Smooth muscle cell (in vitro differentiated cells): ENCODE results near the gene MIPOL1. TPM values are rescaled to one million over a fixed set of nuclear protein-coding genes. Genes with fewer than 3 reads are reported as not detected.

ENCODE experiments used
- DNase-seq: peaks from one replicate; lab custom pipeline; 2025; ENCODE audit not compliant: unreplicated experiment; lab: John Stamatoyannopoulos, UW
- H2AFZ ChIP-seq: fragments of 200-600 bp; sonication (generic); 2 replicates; pipeline ENCODE4 v1.6.0; 2016; ENCODE audit warnings: antibody characterized with exemption, low read depth, mild to moderate bottlenecking
- H3F3A ChIP-seq: fragments of 200-600 bp; sonication (generic); 2 replicates; pipeline ENCODE4 v1.6.0; 2017; ENCODE audit warnings: antibody characterized with exemption, low read depth
- H3K27ac ChIP-seq: fragments of 200-600 bp; sonication (generic); 2 replicates; pipeline ENCODE4 v1.5.1; 2016; ENCODE audit warnings: low read depth, mild to moderate bottlenecking
- H3K27me3 ChIP-seq: fragments of 200-600 bp; sonication (generic); 2 replicates; pipeline ENCODE4 v1.6.1; 2016; ENCODE audit warnings: low read depth, mild to moderate bottlenecking
- H3K36me3 ChIP-seq: fragments of 200-600 bp; sonication (generic); 2 replicates; pipeline ENCODE4 v1.5.1; 2016; ENCODE audit warnings: low read depth
- H3K4me1 ChIP-seq: fragments of 200-600 bp; sonication (generic); 2 replicates; pipeline ENCODE4 v1.5.1; 2016; ENCODE audit warnings: low read depth
- H3K4me2 ChIP-seq: fragments of 200-600 bp; sonication (generic); 2 replicates; pipeline ENCODE4 v1.6.0; 2016; ENCODE audit warnings: mild to moderate bottlenecking
- H3K4me3 ChIP-seq: fragments of 200-600 bp; sonication (generic); 2 replicates; pipeline ENCODE4 v1.5.1; 2016; ENCODE audit warnings: mild to moderate bottlenecking
- H3K79me2 ChIP-seq: fragments of 200-600 bp; sonication (generic); 2 replicates; pipeline ENCODE4 v1.6.0; 2016; ENCODE audit warnings: low read depth, mild to moderate bottlenecking
- H3K9ac ChIP-seq: fragments of 200-600 bp; sonication (generic); 2 replicates; pipeline ENCODE4 v1.6.0; 2016; ENCODE audit warnings: low read depth
- H3K9me3 ChIP-seq: fragments of 200-600 bp; sonication (generic); replicated peaks from 2 replicates; pipeline ENCODE4 v1.5.1; 2016; ENCODE audit warnings: low read depth
- H4K20me1 ChIP-seq: fragments of 200-600 bp; sonication (generic); 2 replicates; pipeline ENCODE4 v1.6.0; 2016; ENCODE audit warnings: low read depth
- WGBS: methylation state at CpG from one replicate; pipeline ENCODE4 v1.1.7; 2016; ENCODE audit warnings: low lambda C conversion rate; 5-methylcytosine and 5-hydroxymethylcytosine counted together
- polyA plus RNA-seq: library from polyadenylated mRNA; unstranded; fragments of >200 nt; fragmentation: Nextera tagmentation; extraction: Ambion mirVana; gene quantifications from 2 replicates; pipeline ENCODE4 v1.2.1, GENCODE V29; 2016
- total RNA-seq: library from RNA; depleted of rRNA; stranded (reverse); fragments of >200 nt; gene quantifications from 2 replicates; pipeline ENCODE4 v1.2.3, GENCODE V29; 2014
- TF ChIP-seq, protein P1 (sequence below): fragments of 200-600 bp; sonication (generic); IDR thresholded peaks from 2 replicates; pipeline ENCODE4 v1.5.1; 2017; ENCODE audit warnings: borderline replicate concordance, mild to moderate bottlenecking, antibody characterized with exemption; ENCODE audit not compliant: insufficient read depth, poor library complexity, severe bottlenecking

The MIPOL1 gene
- total and polyA plus RNA-seq, 2 experiments from 2014 or later: 3.2 to 5.1 TPM

DNA sequence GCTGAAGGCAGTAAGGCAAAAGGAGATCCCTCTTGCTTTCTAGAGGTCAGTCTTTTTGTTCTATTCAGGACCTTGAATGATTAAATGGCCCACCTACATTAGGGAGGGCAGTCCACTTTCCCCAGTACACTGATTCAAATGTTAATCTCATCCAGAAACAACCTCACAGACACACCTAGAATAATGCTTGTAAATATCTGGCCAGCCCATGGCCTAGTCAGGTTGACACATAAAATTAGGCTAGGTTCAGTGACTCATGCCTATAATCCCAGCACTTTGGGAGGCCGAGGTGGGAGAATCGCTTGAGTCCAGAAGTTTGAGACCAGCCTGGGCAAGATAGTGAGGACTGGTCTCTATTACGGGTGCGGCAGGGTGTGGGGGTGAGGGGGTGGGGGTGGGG is 43.5 kb downstream of the MIPOL1 start:
- TF ChIP-seq, protein P1, sequence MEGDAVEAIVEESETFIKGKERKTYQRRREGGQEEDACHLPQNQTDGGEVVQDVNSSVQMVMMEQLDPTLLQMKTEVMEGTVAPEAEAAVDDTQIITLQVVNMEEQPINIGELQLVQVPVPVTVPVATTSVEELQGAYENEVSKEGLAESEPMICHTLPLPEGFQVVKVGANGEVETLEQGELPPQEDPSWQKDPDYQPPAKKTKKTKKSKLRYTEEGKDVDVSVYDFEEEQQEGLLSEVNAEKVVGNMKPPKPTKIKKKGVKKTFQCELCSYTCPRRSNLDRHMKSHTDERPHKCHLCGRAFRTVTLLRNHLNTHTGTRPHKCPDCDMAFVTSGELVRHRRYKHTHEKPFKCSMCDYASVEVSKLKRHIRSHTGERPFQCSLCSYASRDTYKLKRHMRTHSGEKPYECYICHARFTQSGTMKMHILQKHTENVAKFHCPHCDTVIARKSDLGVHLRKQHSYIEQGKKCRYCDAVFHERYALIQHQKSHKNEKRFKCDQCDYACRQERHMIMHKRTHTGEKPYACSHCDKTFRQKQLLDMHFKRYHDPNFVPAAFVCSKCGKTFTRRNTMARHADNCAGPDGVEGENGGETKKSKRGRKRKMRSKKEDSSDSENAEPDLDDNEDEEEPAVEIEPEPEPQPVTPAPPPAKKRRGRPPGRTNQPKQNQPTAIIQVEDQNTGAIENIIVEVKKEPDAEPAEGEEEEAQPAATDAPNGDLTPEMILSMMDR: no peak
- Histone ChIP-seq H3K9ac (no peak overlapping the region), H2AFZ (no peak overlapping the region), H3K4me3 (no peak overlapping the region), H3K4me2 (no peak overlapping the region), H3K9me3 (no peaks in the 10 kb centered on the region), H4K20me1 (peaks cover 3% of the 10 kb centered on the region), H3K36me3 (no peaks in the 10 kb centered on the region), H3F3A (no peaks in the 10 kb centered on the region), H3K27ac (no peak overlapping the region), H3K4me1 (no peaks in the 10 kb centered on the region), H3K27me3 (no peaks in the 10 kb centered on the region), H3K79me2 (no peaks in the 10 kb centered on the region)
- WGBS: 72% methylated on average over 4 of the region's 4 CpGs
- no peak for DNase-seq

DNA sequence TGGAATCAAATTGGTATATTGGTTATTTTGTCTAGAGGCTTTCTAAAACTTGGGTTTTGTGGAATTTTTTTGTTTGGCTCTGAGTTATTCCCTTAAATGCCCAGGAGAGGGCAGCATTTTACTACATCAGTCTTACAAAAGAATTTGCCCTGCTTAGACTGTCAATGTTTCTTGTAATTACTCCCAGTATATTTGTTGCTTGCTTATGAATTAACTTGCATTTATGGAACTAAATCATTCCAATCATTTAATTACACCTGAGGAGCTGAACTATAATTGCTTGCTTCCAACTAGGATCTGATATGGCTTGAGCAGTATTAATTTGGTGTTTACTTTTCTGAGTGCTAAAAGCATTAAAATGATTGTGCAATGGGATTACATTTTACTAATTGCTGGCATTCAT is 48.7 kb downstream of the MIPOL1 start:
- no peaks in the 10 kb centered on the region for H3K4me1 ChIP-seq
- H3F3A ChIP-seq: no peaks in the 10 kb centered on the region
- H3K36me3 ChIP-seq: no peaks in the 10 kb centered on the region
- no peaks in the 10 kb centered on the region for H3K9me3 ChIP-seq
- no peak overlapping the region for H3K4me2 ChIP-seq
- H3K27me3 ChIP-seq: no peaks in the 10 kb centered on the region
- H3K4me3 ChIP-seq: no peak overlapping the region
- H2AFZ ChIP-seq: no peak overlapping the region
- H4K20me1 ChIP-seq: peaks cover 6% of the 10 kb centered on the region
- DNase-seq: no peak
- TF ChIP-seq, protein P1: peak; percentile 86
- H3K27ac ChIP-seq: no peak overlapping the region
- H3K79me2 ChIP-seq: no peaks in the 10 kb centered on the region
- H3K9ac ChIP-seq: no peak overlapping the region

DNA sequence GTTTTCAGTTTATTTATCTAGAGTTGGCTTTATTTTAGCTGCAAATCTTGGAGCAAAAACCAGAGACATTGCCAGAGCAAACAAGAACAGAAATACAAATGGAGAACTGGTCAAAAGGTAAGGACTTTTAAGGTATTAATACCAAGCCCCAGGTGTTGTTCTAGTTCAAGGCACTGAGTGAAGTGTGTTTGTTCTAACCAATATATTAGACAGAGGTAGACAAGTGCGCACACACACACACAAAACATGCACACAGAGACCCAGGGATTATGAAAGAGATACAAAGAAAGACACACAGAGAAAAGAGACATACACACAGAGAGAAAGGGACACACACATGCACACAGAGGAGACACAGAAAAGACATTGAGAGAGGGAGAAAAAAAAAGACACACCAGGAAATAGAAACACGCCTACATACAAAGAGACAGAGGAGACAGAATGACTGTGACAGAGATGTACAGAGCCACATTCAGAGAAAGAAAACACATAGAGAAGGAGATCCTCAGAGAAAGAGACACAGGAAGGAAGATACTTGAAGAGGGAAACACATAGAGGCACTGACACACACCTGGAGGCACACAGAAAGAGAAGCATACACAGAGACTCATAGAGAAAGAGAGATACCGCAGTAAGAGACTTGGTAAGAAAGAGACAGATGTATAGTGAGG is 50.2 kb downstream of the MIPOL1 start:
- DNase-seq: no peak
- H3K36me3 ChIP-seq: no peaks in the 10 kb centered on the region
- no peak overlapping the region for H3K27ac ChIP-seq
- TF ChIP-seq, protein P1: no peak
- H3K27me3 ChIP-seq: no peaks in the 10 kb centered on the region
- no peaks in the 10 kb centered on the region for H3K9me3 ChIP-seq
- H3K4me3 ChIP-seq: no peak overlapping the region
- 95% methylated on average over 3 of the region's 3 CpGs for WGBS
- no peaks in the 10 kb centered on the region for H3K79me2 ChIP-seq
- H2AFZ ChIP-seq: no peak overlapping the region
- peaks cover 6% of the 10 kb centered on the region for H4K20me1 ChIP-seq
- H3F3A ChIP-seq: no peaks in the 10 kb centered on the region
- no peaks in the 10 kb centered on the region for H3K4me1 ChIP-seq
- no peak overlapping the region for H3K9ac ChIP-seq
- H3K4me2 ChIP-seq: no peak overlapping the region

DNA sequence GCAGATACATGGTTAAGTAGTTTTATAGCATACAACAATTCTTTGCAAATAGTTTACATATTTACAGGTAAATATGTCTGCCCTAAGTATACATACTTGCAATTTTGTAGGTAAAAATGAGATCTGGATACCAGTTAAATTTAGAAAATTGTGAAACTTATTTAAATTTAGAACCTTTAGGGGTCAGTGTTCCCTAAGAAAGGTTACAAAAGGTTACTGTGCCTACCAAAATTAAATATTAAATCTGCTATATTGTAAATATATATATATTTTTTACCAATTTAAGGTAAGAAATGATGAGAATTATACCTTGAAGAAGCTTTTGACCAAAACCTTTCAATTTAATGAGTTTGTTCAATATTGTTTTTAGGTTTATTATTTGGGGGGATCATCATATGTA is 54.0 kb downstream of the MIPOL1 start:
- H3K27me3 ChIP-seq: no peaks in the 10 kb centered on the region
- no peaks in the 10 kb centered on the region for H3K4me1 ChIP-seq
- H3K9me3 ChIP-seq: no peaks in the 10 kb centered on the region
- no peak overlapping the region for H3K27ac ChIP-seq
- H3K4me2 ChIP-seq: no peak overlapping the region
- H3K4me3 ChIP-seq: no peak overlapping the region
- H2AFZ ChIP-seq: no peak overlapping the region
- H3F3A ChIP-seq: no peaks in the 10 kb centered on the region
- H3K9ac ChIP-seq: no peak overlapping the region
- H3K79me2 ChIP-seq: no peaks in the 10 kb centered on the region
- DNase-seq: no peak
- TF ChIP-seq, protein P1: peak; percentile 5
- H4K20me1 ChIP-seq: no peaks in the 10 kb centered on the region
- H3K36me3 ChIP-seq: no peaks in the 10 kb centered on the region
